ENCODE data around the gene ELOA. TPM values are rescaled to one million over a fixed set of nuclear protein-coding genes. Genes with fewer than 3 reads are reported as not detected.

Gene ELOA
- polyA plus RNA-seq, 1 experiment = 30.8 TPM

GRCh38 chr1:23745515-23745914, 2.2 kb downstream of the ELOA start:
- Histone ChIP-seq H3K27me3 (ENCODE audit: control insufficient read depth, insufficient read depth, low read length) (no peaks in the 10 kb centered on the region), H3K27ac (ENCODE audit: low read depth, low read length) (no peak overlapping the region), H3K9me3 (ENCODE audit: control insufficient read depth, insufficient read depth, low read length) (no peaks in the 10 kb centered on the region), H3K4me3 (ENCODE audit: low read depth, low read length) (no peak overlapping the region)
- POLR2A ChIA-PET = interaction anchor here (0.7 to 0.8 kb wide), 2 partner anchors 54 to 127 kb away, joined by 3 read pairs; partner anchors contain the start of gene RPL11
- peak; percentile 58 for TF ChIP-seq CTCF (IDR thresholded peaks at IDR 0.05; ENCODE audit: low read depth, low read length)
- no peak for DNase-seq (ENCODE audit: low read depth, low spot score)
- CTCF ChIA-PET = interaction anchor here (0.6 to 3.8 kb wide), 10 partner anchors 9 to 248 kb away, joined by 3 to 17 read pairs (median 6); partner anchors contain the start of gene RPL11

GRCh38 chr1:23748016-23748415, 4.7 kb downstream of the ELOA start:
- Histone ChIP-seq H3K27me3 (ENCODE audit: control insufficient read depth, insufficient read depth, low read length) (no peaks in the 10 kb centered on the region), H3K4me3 (ENCODE audit: low read depth, low read length) (no peak overlapping the region), H3K27ac (ENCODE audit: low read depth, low read length) (no peak overlapping the region), H3K9me3 (ENCODE audit: control insufficient read depth, insufficient read depth, low read length) (no peaks in the 10 kb centered on the region)
- TF ChIP-seq CTCF (IDR thresholded peaks at IDR 0.05; ENCODE audit: low read depth, low read length) = no peak
- POLR2A ChIA-PET = no interaction called here
- CTCF ChIA-PET = interaction anchor here (1.0 to 3.8 kb wide), 4 partner anchors 24 to 402 kb away, joined by 3 to 17 read pairs (median 4); no protein-coding TSS in a partner anchor
- no peak for DNase-seq (ENCODE audit: low read depth, low spot score)

GRCh38 chr1:23751050-23751814, 8.0 kb downstream of the ELOA start:
- no peak for DNase-seq (ENCODE audit: low read depth, low spot score)
- POLR2A ChIA-PET = no interaction called here
- Histone ChIP-seq H3K27ac (ENCODE audit: low read depth, low read length) (no peak overlapping the region), H3K4me3 (ENCODE audit: low read depth, low read length) (no peak overlapping the region), H3K27me3 (ENCODE audit: control insufficient read depth, insufficient read depth, low read length) (no peaks in the 10 kb centered on the region), H3K9me3 (ENCODE audit: control insufficient read depth, insufficient read depth, low read length) (no peaks in the 10 kb centered on the region)
- TF ChIP-seq CTCF (IDR thresholded peaks at IDR 0.05; ENCODE audit: low read depth, low read length) = peak; percentile 77
- CTCF ChIA-PET = interaction anchor here (0.6 to 1.7 kb wide), 6 partner anchors 12 to 206 kb away, joined by 3 to 6 read pairs (median 4); partner anchors contain the start of gene RPL11

GRCh38 chr1:23751815-23752200, 8.5 kb downstream of the ELOA start:
- POLR2A ChIA-PET = no interaction called here
- no peak for DNase-seq (ENCODE audit: low read depth, low spot score)
- H3K27ac ChIP-seq (ENCODE audit: low read depth, low read length) = no peak overlapping the region
- no peaks in the 10 kb centered on the region for H3K9me3 ChIP-seq (ENCODE audit: control insufficient read depth, insufficient read depth, low read length)
- H3K27me3 ChIP-seq (ENCODE audit: control insufficient read depth, insufficient read depth, low read length) = no peaks in the 10 kb centered on the region
- CTCF ChIA-PET = interaction anchor here (0.6 to 1.7 kb wide), 6 partner anchors 12 to 206 kb away, joined by 3 to 6 read pairs (median 4); partner anchors contain the start of gene RPL11
- no peak overlapping the region for H3K4me3 ChIP-seq (ENCODE audit: low read depth, low read length)
- TF ChIP-seq CTCF (IDR thresholded peaks at IDR 0.05; ENCODE audit: low read depth, low read length) = no peak

- Histone ChIP-seq H3K27me3 (ENCODE audit: control insufficient read depth, insufficient read depth, low read length) (no peaks in the 10 kb centered on the region), H3K4me3 (ENCODE audit: low read depth, low read length) (no peak overlapping the region), H3K27ac (ENCODE audit: low read depth, low read length) (no peak overlapping the region), H3K9me3 (ENCODE audit: control insufficient read depth, insufficient read depth, low read length) (no peaks in the 10 kb centered on the region)
- TF ChIP-seq CTCF (IDR thresholded peaks at IDR 0.05; ENCODE audit: low read depth, low read length) = no peak
- CTCF ChIA-PET = interaction anchor here (0.6 to 1.5 kb wide), 2 partner anchors 35 to 146 kb away, joined by 3 read pairs; no protein-coding TSS in a partner anchor
- no peak for DNase-seq (ENCODE audit: low read depth, low spot score)
- POLR2A ChIA-PET = no interaction called here
These were observed 9.6 kb downstream of the ELOA start for GRCh38 chr1:23752909-23753308.

All from AG04450 (cell line).